GM21447 (cell line): ENCODE measurements around the gene RNF215.

Source experiments
- ATAC-seq: cut with Tn5 transposase; IDR thresholded peaks from one replicate; pipeline ENCODE4 v1.9.1; 2021; ENCODE audit not compliant: unreplicated experiment

RNF215 gene

DNA sequence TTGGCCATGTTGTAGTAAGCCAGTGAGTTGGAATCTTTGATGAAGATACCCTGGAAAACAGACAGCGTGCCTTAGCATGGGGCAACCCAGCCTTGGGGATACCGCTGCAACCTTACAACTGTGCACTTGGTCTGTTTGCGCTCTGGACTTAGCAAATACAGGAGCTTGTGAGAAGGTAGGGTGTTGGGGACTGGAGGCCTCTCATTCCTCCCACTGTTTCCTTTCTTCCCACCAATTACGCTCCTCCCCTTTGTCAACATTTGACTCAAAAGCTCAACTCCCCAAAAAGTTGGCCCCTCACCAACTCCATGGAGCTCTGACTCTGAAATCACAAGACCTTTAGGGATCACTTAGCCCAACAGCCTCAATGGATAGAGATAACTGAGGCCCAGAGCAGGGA, 52.6 kb downstream of the RNF215 start:
- no peak for ATAC-seq

DNA sequence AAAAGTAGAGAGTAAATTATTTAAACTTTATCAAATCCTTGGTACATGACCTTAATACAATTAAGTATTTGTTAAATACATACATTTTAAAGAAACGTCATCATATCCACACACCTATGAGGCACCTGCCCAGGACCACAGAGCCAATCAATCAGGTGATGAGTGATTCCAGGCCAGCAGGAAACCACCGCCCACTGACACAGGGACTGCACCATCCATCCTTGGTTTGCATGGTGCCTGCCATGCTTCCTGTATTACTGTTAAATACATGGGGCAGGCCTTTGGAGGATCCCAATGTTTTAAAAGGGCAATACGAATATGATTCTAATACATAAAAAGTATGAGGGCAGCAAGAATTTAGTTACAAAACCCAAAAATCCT, 53.5 kb downstream of the RNF215 start:
- no peak for ATAC-seq

DNA sequence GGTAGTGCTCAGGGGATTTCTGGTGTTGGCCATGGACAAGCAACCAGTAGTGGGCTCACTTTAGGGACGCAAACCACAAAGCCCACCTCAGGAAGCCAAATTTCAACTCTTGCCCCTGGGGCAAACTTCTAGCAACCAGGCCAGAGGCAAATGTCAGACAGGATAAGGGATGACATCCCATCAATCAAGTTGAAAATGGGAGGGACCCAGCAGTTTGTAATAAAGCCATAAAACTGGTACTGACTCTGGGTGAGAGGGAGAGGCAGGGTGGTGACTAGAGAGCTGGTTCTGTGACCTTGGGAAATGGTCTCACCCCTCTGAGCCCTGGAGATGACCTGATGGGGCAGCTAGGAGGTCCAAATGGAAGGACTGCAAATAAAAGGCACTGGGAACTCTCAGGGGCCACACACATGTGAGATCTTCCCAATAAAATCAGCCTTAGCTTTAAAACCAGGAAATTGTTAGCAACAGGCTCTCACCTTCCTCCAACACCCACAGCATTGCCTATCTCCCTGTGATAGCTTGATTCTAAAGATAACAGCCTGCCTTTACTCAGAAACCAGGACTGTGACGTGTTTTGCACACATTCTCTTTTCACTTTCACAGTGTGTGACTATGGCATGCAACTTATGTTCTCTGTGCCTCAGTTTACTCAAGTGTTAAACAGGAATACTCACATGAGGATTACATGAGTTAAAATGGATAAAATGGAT, 54.1 kb downstream of the RNF215 start:
- ATAC-seq = no peak

DNA sequence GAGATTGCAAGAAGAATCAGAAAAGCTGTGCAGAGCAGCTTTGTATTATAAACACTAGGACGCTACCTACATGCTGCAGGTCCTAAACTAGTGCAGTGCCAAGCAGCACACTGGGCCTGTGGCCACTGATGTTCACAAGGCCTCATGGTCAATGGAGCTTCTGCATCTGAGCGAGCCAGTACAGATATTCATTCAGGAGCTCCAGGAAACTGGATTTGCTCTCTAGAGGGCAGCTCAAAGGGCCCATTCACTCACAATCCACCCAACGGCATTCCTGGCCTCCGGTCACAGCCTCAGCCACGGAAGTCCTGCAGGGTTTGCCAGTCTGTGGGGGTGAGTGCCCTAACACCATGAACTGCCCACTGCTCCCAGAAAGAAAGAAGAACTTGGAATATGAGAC, 54.7 kb downstream of the RNF215 start:
- no peak for ATAC-seq
